Activated CD4-positive, CD25-positive, alpha-beta regulatory T cell (primary cell): ENCODE results near the gene NDUFA1.
"Not testable (repeated sequence)": the region's sequence is repeated elsewhere in the genome, so short reads cannot be mapped to it uniquely, and the experiment has no call there.

ENCODE experiments used
- DNase-seq, 4 experiments: peaks; one replicate each; lab custom pipeline; 2025; lab: John Stamatoyannopoulos, UW

NDUFA1 gene

DNA sequence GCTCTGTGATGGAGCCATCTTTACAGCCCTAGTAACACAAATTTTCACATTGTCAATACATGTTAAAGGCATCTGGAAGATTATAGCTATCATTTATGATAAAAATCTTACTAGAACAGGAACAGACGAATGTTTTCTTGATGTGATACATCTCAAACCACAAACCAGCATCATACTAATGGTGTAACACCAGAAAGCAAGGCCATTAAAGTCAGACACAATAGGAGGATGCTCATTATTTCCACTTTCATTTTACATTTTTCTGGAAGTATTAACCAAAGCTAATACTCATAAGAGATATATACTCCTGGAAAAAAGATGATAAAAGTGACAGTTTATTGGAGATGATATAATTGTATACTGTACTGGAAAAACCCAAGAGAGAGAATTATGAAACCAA is 29.3 kb downstream of the NDUFA1 start:
- DNase-seq = no peak

DNA sequence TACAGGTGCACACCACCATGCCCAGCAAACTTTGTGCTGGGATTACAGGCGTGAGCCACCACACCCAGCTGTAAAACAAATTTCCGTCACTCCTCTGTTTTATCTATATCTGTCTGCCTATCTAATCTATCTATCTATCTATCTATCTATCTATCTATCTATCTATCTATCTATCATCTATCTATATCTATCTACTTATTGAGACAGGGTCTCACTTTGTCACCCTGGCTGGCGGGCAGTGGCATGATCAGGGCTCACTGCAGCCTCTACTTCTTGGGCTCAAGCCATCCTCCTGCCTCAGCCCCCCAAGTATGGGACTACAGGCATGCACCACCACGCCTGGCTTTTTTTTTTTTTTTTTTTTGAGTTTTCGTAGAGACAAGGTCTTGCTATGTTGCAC is 44.7 kb downstream of the NDUFA1 start:
- DNase-seq = no peak

DNA sequence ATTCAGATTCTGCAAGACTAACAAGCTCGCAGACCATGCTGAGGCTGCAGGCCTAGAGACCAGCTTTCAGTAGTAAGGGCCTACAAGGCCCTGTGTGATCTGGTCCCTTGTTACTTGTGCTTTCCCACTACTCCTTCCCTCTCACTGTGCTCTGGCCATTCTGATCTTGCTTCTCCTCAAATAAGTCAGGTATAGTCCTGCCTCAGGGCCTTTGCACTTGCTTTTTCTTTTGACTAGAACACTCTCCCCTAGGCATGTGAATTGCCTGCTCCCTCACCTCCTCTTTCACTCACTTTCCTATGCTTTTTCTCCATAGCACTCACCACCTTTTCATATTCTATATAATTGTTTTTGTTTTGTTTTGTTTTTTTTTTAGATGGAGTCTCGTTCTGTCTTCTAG is 46.2 kb downstream of the NDUFA1 start:
- DNase-seq = no peak

DNA sequence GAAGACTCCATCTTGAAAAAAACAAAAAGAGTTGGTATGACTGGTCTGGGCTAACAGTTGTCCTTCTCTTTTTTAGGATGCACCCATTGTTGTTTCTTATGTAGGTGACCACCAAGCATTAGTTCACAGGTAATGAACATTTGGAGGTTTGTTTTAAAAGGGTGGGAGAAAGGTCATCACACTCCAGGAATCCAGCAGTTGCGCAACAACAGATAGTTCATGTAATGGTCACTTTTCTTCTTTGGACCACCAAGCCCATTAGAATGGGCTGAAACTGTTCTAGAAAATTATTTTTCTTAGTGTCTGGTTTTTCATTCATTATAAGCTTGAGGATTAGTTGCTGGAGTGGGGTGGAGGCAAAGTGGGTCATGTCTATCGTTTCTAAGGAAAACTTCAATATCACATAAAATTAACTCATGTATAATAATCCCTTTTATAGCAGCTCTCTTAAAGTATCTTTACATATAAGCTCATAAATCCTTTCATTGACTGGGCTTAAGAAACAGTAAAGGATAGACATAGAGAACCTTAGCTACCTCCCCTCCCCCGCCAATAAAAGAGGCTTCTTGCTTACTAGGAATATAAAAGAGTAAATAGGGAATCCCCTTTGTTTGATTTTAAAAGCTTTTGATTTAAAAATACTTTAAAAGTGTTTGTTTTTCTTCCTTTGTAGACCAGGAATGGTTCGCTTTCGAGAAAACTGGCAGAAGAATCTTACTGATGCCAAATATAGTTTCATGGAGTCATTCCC is 48.4 kb downstream of the NDUFA1 start:
- no peak for DNase-seq

DNA sequence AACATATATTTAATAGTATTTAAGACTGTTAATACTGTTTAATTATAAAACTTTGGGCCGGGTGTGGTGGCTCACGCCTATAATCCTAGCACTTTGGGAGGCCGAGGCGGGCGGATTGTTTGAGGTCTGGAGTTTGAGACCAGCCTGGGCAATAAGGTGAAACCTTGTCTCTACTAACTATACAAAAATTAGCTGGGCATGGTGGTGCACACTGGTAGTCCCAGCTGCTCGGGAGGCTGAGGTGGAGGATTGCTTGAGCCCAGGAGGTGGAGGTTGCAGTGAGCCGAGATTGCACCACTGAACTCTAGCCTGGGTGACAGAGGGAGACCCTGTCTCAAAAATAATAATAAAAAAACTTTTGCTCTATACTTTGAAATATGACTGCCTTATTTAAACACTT is 50.8 kb downstream of the NDUFA1 start:
- not testable (repeated sequence) for DNase-seq
